ENCODE measurements around the gene BICC1. TPM values are rescaled to one million over a fixed set of nuclear protein-coding genes. Genes with fewer than 3 reads are reported as not detected.

BICC1 gene
- total and polyA plus RNA-seq, 2 experiments from 2014 or later = 6.4 to 13.2 TPM

DNA sequence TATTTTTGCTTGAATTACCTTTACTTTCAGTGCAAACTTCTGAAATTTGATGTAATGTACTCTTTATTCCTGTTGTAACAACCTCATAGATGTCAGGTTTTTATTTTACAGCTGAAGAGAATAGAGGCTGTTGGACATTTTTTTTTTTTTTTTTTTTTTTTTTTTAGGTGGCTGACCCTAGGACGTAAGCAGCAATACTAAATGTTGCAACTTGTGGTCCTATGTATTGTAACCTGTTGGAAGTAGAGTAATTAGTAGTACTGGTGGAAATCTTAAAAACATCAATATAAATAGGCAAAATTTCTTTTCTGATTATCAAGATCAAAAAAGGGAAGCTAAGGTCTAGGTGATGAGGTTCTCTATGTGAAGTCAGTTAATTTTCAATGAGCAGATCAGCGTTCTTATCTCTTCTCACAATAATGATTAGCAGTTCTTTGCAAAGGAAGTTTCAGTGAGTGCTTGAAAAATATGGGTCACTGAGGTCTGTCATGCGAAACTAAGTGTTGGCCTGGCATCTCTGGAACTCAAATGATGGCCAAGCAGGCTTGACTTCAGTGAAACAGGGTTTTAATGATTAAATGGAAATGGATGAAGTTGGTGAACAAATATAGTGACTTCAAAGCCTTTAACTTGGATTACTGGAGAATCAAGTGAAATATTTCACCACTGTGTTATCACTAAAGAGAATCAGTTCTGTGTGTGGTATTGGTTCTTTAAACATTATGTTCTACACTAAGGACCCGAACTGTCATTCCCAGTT lies 42.7 kb downstream of the BICC1 start:
- TF ChIP-seq, protein P1, sequence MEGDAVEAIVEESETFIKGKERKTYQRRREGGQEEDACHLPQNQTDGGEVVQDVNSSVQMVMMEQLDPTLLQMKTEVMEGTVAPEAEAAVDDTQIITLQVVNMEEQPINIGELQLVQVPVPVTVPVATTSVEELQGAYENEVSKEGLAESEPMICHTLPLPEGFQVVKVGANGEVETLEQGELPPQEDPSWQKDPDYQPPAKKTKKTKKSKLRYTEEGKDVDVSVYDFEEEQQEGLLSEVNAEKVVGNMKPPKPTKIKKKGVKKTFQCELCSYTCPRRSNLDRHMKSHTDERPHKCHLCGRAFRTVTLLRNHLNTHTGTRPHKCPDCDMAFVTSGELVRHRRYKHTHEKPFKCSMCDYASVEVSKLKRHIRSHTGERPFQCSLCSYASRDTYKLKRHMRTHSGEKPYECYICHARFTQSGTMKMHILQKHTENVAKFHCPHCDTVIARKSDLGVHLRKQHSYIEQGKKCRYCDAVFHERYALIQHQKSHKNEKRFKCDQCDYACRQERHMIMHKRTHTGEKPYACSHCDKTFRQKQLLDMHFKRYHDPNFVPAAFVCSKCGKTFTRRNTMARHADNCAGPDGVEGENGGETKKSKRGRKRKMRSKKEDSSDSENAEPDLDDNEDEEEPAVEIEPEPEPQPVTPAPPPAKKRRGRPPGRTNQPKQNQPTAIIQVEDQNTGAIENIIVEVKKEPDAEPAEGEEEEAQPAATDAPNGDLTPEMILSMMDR (IDR thresholded peaks at IDR 0.05; ENCODE audit: low read depth, low read length) = no peak
- H3K27me3 ChIP-seq = no peaks in the 10 kb centered on the region
- H3K27ac ChIP-seq = no peak overlapping the region
- H3K9me3 ChIP-seq (ENCODE audit: low read depth) = no peaks in the 10 kb centered on the region
- H3K4me3 ChIP-seq = no peak overlapping the region
- no peaks in the 10 kb centered on the region for H3K36me3 ChIP-seq
- H3K4me1 ChIP-seq (ENCODE audit: low read depth) = no peaks in the 10 kb centered on the region
- no peak for DNase-seq (ENCODE audit: low read depth in 1 of 2, low spot score in 1 of 2)

DNA sequence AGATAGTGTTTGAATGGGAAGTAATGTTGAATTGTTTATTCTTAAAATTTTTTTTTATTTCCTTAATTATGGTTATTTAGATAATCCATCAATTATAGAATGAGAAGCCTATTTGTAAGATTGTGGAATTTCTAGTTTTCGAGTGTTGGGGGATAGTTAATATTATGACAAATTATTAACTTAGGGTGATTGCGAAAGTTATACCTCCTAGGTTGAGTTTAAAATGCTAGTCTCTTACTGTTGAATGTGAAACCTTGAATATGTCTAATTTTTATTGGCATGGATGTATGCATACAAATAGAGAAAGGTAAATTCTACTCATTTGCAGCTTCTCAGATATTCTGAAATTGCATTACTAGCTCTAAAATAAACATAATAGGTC lies 43.2 kb downstream of the BICC1 start:
- H3K9me3 ChIP-seq (ENCODE audit: low read depth) = no peaks in the 10 kb centered on the region
- H3K4me1 ChIP-seq (ENCODE audit: low read depth) = no peaks in the 10 kb centered on the region
- H3K36me3 ChIP-seq = no peaks in the 10 kb centered on the region
- no peak overlapping the region for H3K27ac ChIP-seq
- no peaks in the 10 kb centered on the region for H3K27me3 ChIP-seq
- DNase-seq (ENCODE audit: low read depth in 1 of 2, low spot score in 1 of 2) = no peak
- H3K4me3 ChIP-seq = no peak overlapping the region
- TF ChIP-seq, protein P1 (IDR thresholded peaks at IDR 0.05; ENCODE audit: low read depth, low read length) = no peak

DNA sequence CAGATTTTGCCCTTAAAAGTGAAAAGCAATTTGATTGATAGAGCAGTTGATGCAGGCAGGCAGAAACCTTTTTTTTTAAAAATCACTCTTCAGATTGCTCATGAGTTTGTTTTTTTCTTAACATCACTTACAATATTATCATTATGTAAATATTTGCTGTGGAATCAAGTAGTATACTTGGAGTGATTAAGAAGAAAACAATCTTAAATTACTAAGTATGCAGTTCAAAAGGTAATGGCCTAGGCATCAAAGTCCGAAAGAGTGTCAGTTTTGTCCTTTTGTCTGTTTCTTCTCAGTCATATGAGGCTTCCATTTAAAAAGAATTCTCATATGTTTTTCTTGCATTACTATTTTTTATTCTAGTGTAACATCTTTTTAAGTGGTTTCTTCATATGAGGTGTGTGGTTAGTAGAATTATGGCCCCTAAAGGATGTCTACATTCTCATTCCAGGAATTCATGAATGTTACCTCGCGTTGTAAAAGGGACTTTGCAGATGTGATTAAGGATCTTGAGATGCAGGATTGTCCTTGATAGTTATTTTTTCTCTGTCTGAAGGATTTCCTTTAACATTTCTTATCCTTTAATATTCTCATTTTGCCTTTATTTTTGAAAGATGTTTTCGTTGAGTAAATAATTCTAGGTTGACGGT lies 44.0 kb downstream of the BICC1 start:
- TF ChIP-seq, protein P1 (IDR thresholded peaks at IDR 0.05; ENCODE audit: low read depth, low read length) = no peak
- no peak overlapping the region for H3K4me3 ChIP-seq
- no peak for DNase-seq (ENCODE audit: low read depth in 1 of 2, low spot score in 1 of 2)

DNA sequence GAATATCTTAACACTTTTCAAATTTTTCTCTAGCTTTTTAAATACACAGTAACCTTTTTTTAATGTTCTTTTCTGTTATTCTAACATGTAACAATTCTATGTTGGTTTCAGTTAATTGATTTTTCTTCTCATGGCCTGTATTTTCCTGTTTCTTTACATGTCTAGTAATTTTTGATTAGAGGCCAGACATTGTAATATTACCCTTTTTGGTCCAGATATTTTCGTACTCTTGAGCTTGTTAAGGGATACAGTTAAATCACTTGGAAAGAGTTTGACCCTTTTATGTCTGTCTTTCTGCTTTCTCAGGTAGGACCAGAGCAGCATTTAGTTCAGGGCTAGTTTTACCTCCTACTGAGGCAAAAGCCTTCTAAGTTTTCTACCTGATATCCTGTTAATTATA lies 45.0 kb downstream of the BICC1 start:
- Histone ChIP-seq H3K4me1 (ENCODE audit: low read depth) (no peaks in the 10 kb centered on the region), H3K27me3 (no peaks in the 10 kb centered on the region), H3K9me3 (ENCODE audit: low read depth) (no peaks in the 10 kb centered on the region), H3K36me3 (no peaks in the 10 kb centered on the region), H3K4me3 (no peak overlapping the region), H3K27ac (no peak overlapping the region)
- TF ChIP-seq, protein P1 (IDR thresholded peaks at IDR 0.05; ENCODE audit: low read depth, low read length) = no peak
- no peak for DNase-seq (ENCODE audit: low read depth in 1 of 2, low spot score in 1 of 2)

More for the DNA sequence above, 44.0 kb downstream of the BICC1 start:
- Histone ChIP-seq H3K4me1 (ENCODE audit: low read depth) (no peaks in the 10 kb centered on the region), H3K27me3 (no peaks in the 10 kb centered on the region), H3K36me3 (no peaks in the 10 kb centered on the region), H3K9me3 (ENCODE audit: low read depth) (no peaks in the 10 kb centered on the region), H3K27ac (no peak overlapping the region)

DNA sequence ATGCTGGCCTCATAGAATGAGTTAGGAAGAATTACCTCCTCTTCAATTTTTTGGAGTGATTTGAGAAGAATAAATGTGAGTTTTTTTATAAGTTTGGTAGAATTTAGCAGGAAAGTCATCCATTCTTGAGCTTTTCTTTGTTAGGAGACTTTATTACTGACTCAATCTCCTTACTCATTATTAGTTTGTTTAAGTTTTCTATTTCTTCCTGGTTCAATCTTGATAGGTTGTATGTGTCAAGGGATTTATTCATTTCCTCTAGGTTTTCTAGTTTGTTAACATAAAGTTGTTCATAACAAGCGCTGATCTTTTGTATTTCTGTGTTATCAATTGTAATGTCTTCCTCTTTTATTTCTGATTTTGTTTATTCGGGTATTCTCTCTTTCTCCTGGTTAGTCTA lies 47.4 kb downstream of the BICC1 start:
- no peaks in the 10 kb centered on the region for H3K4me1 ChIP-seq (ENCODE audit: low read depth)
- H3K36me3 ChIP-seq = no peaks in the 10 kb centered on the region
- TF ChIP-seq, protein P1 (IDR thresholded peaks at IDR 0.05; ENCODE audit: low read depth, low read length) = no peak
- H3K27me3 ChIP-seq = no peaks in the 10 kb centered on the region
- no peak overlapping the region for H3K4me3 ChIP-seq
- no peak for DNase-seq (ENCODE audit: low read depth in 1 of 2, low spot score in 1 of 2)
- no peaks in the 10 kb centered on the region for H3K9me3 ChIP-seq (ENCODE audit: low read depth)
- no peak overlapping the region for H3K27ac ChIP-seq
